Kidney epithelial cell (primary cell): ENCODE measurements around the gene LARGE1. TPM values are rescaled to one million over a fixed set of nuclear protein-coding genes. Genes with fewer than 3 reads are reported as not detected.
"Not testable (repeated sequence)": the region's sequence is repeated elsewhere in the genome, so short reads cannot be mapped to it uniquely, and the experiment has no call there.

Experiments
- DNase-seq: peaks from one replicate; pipeline ENCODE4 v3.0.0-alpha.2; 2010; ENCODE audit warnings: low read depth
- H3K27me3 ChIP-seq: 2 replicates; pipeline ENCODE4 v1.6.0; 2011; ENCODE audit warnings: low read length; ENCODE audit not compliant: control insufficient read depth, insufficient read depth
- H3K36me3 ChIP-seq: 2 replicates; pipeline ENCODE4 v1.5.1; 2011; ENCODE audit warnings: low read length; ENCODE audit not compliant: control insufficient read depth, insufficient read depth
- H3K4me3 ChIP-seq: 2 replicates; pipeline ENCODE4 v1.5.1; 2011; ENCODE audit warnings: low read depth, mild to moderate bottlenecking, control low read depth, low read length
- CTCF ChIP-seq: IDR thresholded peaks from 2 replicates; pipeline ENCODE4 v1.5.1; 2011; ENCODE audit warnings: mild to moderate bottlenecking, moderate library complexity, low read length, control low read depth, inconsistent platforms; ENCODE audit not compliant: insufficient read depth, poor library complexity, severe bottlenecking
- total RNA-seq: library from RNA; depleted of rRNA; stranded (reverse); fragments of >200 nt; gene quantifications from 2 replicates; pipeline ENCODE4 v1.2.3, GENCODE V29; 2015

Gene LARGE1
- total RNA-seq, 1 donor from 2014 or later, result 17.8 TPM

GRCh38 chr22:33372875-33373274 is 547.4 kb downstream of the LARGE1 start:
- no peaks in the 10 kb centered on the region for H3K27me3 ChIP-seq
- DNase-seq, result no peak
- no peaks in the 10 kb centered on the region for H3K36me3 ChIP-seq
- no peak for TF ChIP-seq CTCF
- H3K4me3 ChIP-seq, result no peak overlapping the region

- not testable (repeated sequence) for H3K27me3 ChIP-seq, DNase-seq, H3K36me3 ChIP-seq, H3K4me3 ChIP-seq
Measured at GRCh38 chr22:33363256-33363655, 557.0 kb downstream of the LARGE1 start.

- no peak for DNase-seq
- Histone ChIP-seq H3K4me3 (no peak overlapping the region), H3K36me3 (no peaks in the 10 kb centered on the region), H3K27me3 (no peaks in the 10 kb centered on the region)
- TF ChIP-seq CTCF, result no peak
Measured at GRCh38 chr22:33362702-33363101, 557.6 kb downstream of the LARGE1 start.

- DNase-seq, result no peak
- Histone ChIP-seq H3K27me3 (no peaks in the 10 kb centered on the region), H3K36me3 (no peaks in the 10 kb centered on the region), H3K4me3 (no peak overlapping the region)
- TF ChIP-seq CTCF, result no peak
Measured at GRCh38 chr22:33361581-33361980, 558.7 kb downstream of the LARGE1 start.

GRCh38 chr22:33357981-33358399 is 562.3 kb downstream of the LARGE1 start:
- no peaks in the 10 kb centered on the region for H3K36me3 ChIP-seq
- no peak for DNase-seq
- H3K27me3 ChIP-seq, result no peaks in the 10 kb centered on the region
- TF ChIP-seq CTCF, result no peak
- no peak overlapping the region for H3K4me3 ChIP-seq

- no peak for TF ChIP-seq CTCF
- Histone ChIP-seq H3K4me3 (no peak overlapping the region), H3K36me3 (no peaks in the 10 kb centered on the region), H3K27me3 (no peaks in the 10 kb centered on the region)
- no peak for DNase-seq
Measured at GRCh38 chr22:33354928-33355327, 565.3 kb downstream of the LARGE1 start.
